ENCODE data around the gene SEL1L3.

The SEL1L3 gene

DNA sequence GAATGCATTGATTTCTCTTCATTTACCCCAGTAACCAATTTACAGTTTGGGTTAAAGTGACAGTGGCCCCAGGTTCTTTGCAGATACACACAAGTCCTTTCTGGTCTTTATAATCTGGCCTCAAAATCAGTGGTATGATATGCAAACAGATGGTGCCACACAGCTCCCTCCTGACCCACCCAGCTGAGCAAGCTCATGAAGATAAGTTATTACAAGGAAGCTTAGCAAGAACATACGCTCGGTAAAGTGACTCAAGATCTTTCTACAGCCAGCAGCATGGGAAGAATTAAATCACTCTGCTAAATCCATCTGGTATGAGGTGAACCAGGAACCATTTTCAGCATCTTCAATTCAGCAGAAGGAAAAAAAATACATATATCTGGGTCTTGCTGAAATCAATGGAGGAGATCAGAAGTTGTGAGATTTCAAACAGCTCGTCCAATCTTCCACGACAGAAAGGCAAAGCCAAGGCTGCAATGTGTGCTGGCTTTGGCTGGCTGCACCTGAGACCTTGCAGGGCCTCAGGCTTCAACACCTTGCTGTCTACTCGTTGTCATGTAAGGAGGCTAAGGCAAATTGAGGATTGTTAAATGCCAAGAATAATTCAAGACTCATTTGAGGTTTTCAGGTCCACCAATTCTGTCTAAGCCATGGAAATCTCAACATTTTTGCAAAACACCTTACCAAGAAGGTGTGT, 28.2 kb downstream of the SEL1L3 start:
- DNase-seq (no peak), ATAC-seq (replicated peaks) (no peak)
- Mint-ChIP-seq H3K27ac (no peak overlapping the region), H3K4me3 (no peak overlapping the region), H3K9me3 (no peaks in the 10 kb centered on the region), H3K27me3 (no peaks in the 10 kb centered on the region), H3K36me3 (ENCODE audit: insufficient read depth) (peaks cover 13% of the 10 kb centered on the region), H3K4me1 (ENCODE audit: low read depth in 2 of 2) (peaks cover 26 to 70% of the 10 kb centered on the region in 2 donors)

DNA sequence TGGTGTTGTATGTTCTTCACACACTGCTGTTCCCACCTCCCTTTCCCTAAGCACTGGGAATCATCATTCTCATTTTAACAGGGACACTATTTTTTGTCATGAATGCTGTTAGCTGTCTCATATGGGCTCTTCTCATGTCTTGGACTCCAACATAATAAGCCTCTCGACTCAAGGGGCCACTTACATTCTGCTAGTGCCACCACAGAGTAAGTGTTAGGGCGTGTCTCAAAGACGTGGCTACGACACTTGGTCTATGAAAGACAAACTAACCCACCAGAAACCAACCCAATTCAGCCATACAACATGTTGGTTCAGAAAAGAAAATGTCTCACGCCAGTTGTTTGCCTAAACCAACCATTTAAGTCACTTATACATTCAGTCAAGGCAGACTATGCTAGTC, 32.2 kb downstream of the SEL1L3 start:
- Mint-ChIP-seq H3K4me1 (ENCODE audit: low read depth in 2 of 2) (peaks cover 18 to 46% of the 10 kb centered on the region in 2 donors), H3K27me3 (no peaks in the 10 kb centered on the region), H3K4me3 (peak overlapping the region in 1 of 2 donors; percentile 2), H3K36me3 (ENCODE audit: insufficient read depth) (peaks cover 28% of the 10 kb centered on the region), H3K27ac (peak overlapping the region in 1 of 2 donors; percentile 51), H3K9me3 (no peaks in the 10 kb centered on the region)
- DNase-seq (no peak), ATAC-seq (replicated peaks) (peak; percentile 41)

DNA sequence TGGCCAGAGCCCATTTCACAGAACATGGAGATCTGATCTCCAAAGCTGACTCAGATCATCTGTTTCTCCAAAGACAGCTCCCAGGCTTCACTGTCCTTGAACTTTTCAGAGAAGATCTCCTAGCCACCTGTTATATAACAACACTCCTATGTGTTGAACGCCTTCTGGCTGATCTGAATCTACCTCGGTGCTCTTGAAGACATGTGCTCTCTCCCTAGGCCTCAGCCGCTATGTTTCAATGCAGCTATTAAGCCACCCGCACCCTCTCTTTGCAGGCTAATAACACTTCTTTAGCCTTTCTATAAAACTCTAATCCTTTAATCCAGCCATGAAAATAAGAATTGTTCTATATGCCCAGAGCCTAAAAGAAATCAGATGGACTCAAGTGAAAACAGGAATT, 34.9 kb downstream of the SEL1L3 start:
- peaks cover 28% of the 10 kb centered on the region for H3K36me3 Mint-ChIP-seq (ENCODE audit: insufficient read depth)
- no peaks in the 10 kb centered on the region for H3K9me3 Mint-ChIP-seq
- DNase-seq (no peak), ATAC-seq (replicated peaks) (no peak)
- peaks cover 12 to 33% of the 10 kb centered on the region in 2 donors for H3K4me1 Mint-ChIP-seq (ENCODE audit: low read depth in 2 of 2)
- H3K27ac Mint-ChIP-seq, result peak overlapping the region in 1 of 2 donors; percentile 30
- no peaks in the 10 kb centered on the region for H3K27me3 Mint-ChIP-seq
- H3K4me3 Mint-ChIP-seq, result no peak overlapping the region

DNA sequence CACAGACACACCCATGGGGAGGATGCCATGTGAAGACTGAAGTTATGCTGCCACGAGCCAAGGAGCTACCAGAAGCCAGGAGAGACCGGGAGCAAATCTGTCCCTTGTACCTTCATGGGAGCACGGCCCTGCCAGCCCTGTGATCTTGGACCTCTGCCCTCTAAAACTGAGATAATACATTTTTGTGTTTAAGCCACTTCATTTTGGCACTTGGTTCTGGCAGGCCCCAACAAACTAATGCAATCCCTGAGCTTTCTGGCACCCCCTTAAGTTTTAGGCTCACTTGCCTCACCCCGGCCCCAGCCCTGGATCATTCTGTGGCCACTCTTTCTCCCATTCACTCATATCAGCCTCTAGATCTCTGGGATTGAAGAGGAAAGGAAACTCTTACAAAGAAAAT, 35.4 kb downstream of the SEL1L3 start:
- peaks cover 31% of the 10 kb centered on the region for H3K36me3 Mint-ChIP-seq (ENCODE audit: insufficient read depth)
- H3K9me3 Mint-ChIP-seq, result no peaks in the 10 kb centered on the region
- no peak overlapping the region for H3K27ac Mint-ChIP-seq
- no peak overlapping the region for H3K4me3 Mint-ChIP-seq
- no peak for ATAC-seq (replicated peaks)
- DNase-seq, result no peak
- H3K27me3 Mint-ChIP-seq, result no peaks in the 10 kb centered on the region
- H3K4me1 Mint-ChIP-seq (ENCODE audit: low read depth in 2 of 2), result peaks cover 12 to 33% of the 10 kb centered on the region in 2 donors

DNA sequence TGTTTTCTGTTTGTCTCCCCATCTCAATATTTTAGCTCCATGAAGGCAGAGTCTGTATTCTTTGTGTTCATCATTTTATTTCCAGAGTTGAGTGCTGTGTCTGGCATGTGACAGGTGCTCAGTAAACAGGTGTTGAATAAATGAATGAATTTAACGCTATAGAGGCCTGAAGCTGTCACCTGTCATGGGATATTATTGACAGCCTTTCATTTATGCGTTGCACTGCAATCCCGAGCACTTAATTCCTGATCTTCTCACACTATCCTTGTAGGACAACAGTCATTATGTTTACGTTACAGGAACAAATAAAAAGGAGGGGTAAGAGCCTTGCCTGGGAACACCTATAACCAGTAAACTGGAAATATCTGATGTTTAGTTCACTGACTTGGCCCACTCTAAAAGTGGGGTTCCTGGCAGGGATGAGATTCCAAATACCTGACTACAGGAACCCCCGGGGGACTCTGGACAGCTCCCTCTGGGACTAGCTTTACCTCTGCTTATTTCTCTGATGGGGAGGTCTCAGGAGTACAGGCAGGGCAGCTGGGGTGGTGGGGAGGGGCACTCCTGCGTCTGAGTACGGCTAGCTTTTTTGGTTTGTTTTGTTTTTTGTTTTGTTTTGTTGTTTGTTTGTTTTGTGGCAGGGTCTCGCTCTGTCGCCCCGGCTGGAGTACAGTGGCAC, 36.6 kb downstream of the SEL1L3 start:
- H3K27ac Mint-ChIP-seq, result peak overlapping the region in 1 of 2 donors; percentile 88
- no peaks in the 10 kb centered on the region for H3K9me3 Mint-ChIP-seq
- no peaks in the 10 kb centered on the region for H3K27me3 Mint-ChIP-seq
- no peak overlapping the region for H3K4me3 Mint-ChIP-seq
- H3K36me3 Mint-ChIP-seq (ENCODE audit: insufficient read depth), result peaks cover 26% of the 10 kb centered on the region
- DNase-seq, result no peak
- H3K4me1 Mint-ChIP-seq (ENCODE audit: low read depth in 2 of 2), result peaks cover 10 to 26% of the 10 kb centered on the region in 2 donors
- no peak for ATAC-seq (replicated peaks)

DNA sequence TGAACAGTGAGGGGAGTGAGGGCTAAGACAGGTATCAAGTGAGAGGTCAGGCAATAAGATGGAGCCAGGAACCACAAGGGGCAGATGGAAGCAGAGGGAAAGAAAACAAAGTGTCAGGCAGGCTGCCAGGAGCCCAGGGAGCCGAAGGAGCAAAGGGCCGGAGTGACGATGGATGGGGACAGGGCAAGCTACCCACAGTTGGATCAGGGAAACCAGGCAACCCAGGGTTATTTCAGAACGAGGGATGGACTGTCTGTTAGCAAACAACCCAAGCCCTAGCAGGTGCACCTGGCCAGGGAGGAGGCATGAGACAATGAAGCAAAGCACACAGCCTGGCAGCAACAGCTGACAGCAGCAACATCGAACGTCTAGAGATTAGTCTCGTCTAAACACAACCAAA, 39.2 kb downstream of the SEL1L3 start:
- peaks cover 2 to 11% of the 10 kb centered on the region in 2 donors for H3K4me1 Mint-ChIP-seq (ENCODE audit: low read depth in 2 of 2)
- DNase-seq (no peak), ATAC-seq (replicated peaks) (no peak)
- H3K36me3 Mint-ChIP-seq (ENCODE audit: insufficient read depth), result peaks cover 16% of the 10 kb centered on the region
- no peaks in the 10 kb centered on the region for H3K9me3 Mint-ChIP-seq
- H3K27ac Mint-ChIP-seq, result no peak overlapping the region
- no peak overlapping the region for H3K4me3 Mint-ChIP-seq
- no peaks in the 10 kb centered on the region for H3K27me3 Mint-ChIP-seq

DNA sequence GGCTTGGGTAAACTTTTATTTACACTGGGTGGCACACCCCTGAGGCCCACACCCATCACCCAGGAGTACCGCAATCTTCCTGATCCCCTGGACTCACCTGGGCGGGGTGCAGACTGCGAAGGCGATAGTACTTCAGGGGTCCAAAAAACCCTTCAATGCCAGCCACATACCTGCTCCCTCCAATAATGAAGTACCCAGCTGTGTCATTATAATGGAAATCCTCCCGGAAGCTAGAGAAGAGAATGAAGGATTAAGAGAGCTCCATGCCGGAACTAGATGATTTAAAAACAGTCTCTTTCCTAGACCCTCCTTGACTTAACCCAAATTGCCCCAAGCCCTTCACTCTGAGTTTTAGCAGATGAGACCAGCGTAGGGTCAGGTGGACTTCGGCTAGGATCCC, 40.9 kb downstream of the SEL1L3 start:
- no peaks in the 10 kb centered on the region for H3K9me3 Mint-ChIP-seq
- DNase-seq, result no peak
- ATAC-seq (replicated peaks), result no peak
- no peak overlapping the region for H3K27ac Mint-ChIP-seq
- peaks cover 22% of the 10 kb centered on the region for H3K36me3 Mint-ChIP-seq (ENCODE audit: insufficient read depth)
- peaks cover 2 to 11% of the 10 kb centered on the region in 2 donors for H3K4me1 Mint-ChIP-seq (ENCODE audit: low read depth in 2 of 2)
- no peak overlapping the region for H3K4me3 Mint-ChIP-seq
- H3K27me3 Mint-ChIP-seq, result no peaks in the 10 kb centered on the region

DNA sequence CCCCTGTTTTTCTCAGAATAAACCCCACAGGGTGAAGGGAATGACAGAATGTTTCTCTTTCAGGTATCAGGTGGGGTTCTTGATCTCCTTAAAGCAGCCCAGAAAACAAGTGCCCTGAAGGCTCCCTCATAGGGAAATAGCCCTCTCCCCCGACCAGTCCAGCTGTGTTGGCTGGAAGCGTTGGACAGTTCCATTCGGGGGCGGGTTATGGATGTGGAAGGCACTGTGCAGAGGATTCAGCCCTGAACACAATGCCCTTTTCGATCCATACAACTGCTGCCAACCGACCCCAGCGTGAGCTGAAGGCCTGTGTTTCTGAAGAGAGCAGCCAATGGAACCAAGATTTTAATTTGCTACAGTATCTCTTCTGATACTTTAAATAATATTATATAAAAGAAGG, 41.5 kb downstream of the SEL1L3 start:
- H3K36me3 Mint-ChIP-seq (ENCODE audit: insufficient read depth), result peaks cover 26% of the 10 kb centered on the region
- no peak overlapping the region for H3K27ac Mint-ChIP-seq
- H3K27me3 Mint-ChIP-seq, result no peaks in the 10 kb centered on the region
- peaks cover 2 to 11% of the 10 kb centered on the region in 2 donors for H3K4me1 Mint-ChIP-seq (ENCODE audit: low read depth in 2 of 2)
- ATAC-seq (replicated peaks) (no peak), DNase-seq (no peak)
- no peaks in the 10 kb centered on the region for H3K9me3 Mint-ChIP-seq
- no peak overlapping the region for H3K4me3 Mint-ChIP-seq

DNA sequence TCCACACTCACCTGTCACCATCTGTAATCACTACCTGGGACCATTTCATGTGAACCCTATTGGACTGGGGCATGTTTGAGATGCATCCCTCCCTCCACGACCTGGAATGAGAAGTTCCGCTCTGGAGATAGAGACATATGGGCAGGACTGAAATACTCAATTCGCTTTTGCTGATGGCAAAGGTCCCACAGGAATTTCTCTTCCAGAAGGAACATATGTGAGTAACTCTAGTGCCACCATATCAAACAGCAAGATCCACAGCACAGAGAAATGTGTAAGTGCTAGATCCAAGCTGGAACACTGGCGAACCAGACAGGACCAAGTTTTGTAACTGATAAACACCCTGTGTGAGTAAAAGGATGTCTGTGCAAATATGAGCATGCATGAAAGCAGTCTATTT, 43.9 kb downstream of the SEL1L3 start:
- Mint-ChIP-seq H3K4me1 (ENCODE audit: low read depth in 2 of 2) (peaks cover 3 to 7% of the 10 kb centered on the region in 2 donors), H3K9me3 (no peaks in the 10 kb centered on the region), H3K36me3 (ENCODE audit: insufficient read depth) (peaks cover 29% of the 10 kb centered on the region), H3K27ac (no peak overlapping the region), H3K27me3 (no peaks in the 10 kb centered on the region), H3K4me3 (no peak overlapping the region)
- DNase-seq (no peak), ATAC-seq (replicated peaks) (no peak)

DNA sequence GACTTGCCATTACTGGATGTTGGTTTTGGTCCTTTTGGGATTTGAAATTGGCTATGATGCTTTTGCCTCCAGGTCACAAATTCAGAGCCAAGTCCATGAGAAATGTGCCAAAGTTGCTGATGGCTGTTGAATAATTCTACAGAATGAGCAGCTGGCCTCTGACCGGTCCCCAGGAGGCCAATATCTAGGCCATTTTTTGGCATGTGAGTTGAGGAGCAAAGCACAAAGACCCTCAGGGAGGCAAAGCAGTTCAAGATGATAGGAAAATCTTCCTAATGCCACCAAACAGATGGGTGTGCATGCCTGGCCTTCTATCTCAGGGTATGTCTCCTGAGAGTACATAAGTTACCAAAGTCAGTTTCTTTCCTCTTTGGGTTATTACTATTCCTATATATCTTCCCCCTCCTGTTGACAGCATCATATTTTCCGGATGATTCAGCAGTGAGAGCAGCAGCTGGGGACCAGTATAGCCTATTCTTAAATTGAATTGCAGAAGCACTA, 44.4 kb downstream of the SEL1L3 start:
- no peak for ATAC-seq (replicated peaks)

DNA sequence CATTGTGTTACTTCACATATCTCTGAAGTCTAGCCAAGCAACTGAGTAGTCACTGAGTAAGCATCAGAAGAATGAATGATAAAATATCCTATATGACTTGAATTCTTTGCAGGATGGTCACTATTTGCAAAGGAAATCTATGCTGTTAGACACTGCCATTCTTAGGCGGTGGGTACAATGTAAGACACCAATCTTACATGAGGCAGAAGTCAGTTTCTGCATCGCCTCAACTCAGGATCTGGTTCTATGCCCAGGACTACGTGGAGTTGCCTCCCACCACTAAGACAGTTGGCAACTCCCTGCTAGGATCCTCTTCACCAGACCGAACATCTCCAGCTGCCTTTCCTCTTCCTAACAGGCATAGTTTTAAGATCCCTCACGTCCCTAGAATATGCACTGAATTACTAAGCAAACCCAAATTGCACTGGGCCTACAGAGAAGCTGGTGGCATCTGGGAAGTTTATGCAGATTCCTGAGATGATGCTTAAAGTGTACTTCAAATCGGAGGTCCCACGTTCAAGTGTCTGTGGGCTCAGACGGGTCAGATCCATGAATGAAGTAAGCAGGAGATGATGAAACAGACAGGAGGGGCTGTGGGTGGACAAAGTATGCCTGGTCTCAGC, 45.6 kb downstream of the SEL1L3 start:
- Mint-ChIP-seq H3K9me3 (no peaks in the 10 kb centered on the region), H3K4me1 (ENCODE audit: low read depth in 2 of 2) (peaks cover 0 to 1% of the 10 kb centered on the region in 2 donors), H3K27me3 (no peaks in the 10 kb centered on the region), H3K27ac (peak overlapping the region in 1 of 2 donors; percentile 32), H3K36me3 (ENCODE audit: insufficient read depth) (peaks cover 32% of the 10 kb centered on the region), H3K4me3 (no peak overlapping the region)
- DNase-seq, result no peak
- no peak for ATAC-seq (replicated peaks)

More for the DNA sequence above, 44.4 kb downstream of the SEL1L3 start:
- no peak overlapping the region for H3K27ac Mint-ChIP-seq
- DNase-seq, result no peak
- H3K36me3 Mint-ChIP-seq (ENCODE audit: insufficient read depth), result peaks cover 32% of the 10 kb centered on the region
- H3K9me3 Mint-ChIP-seq, result no peaks in the 10 kb centered on the region
- H3K4me3 Mint-ChIP-seq, result no peak overlapping the region
- peaks cover 1 to 7% of the 10 kb centered on the region in 2 donors for H3K4me1 Mint-ChIP-seq (ENCODE audit: low read depth in 2 of 2)
- H3K27me3 Mint-ChIP-seq, result no peaks in the 10 kb centered on the region

DNA sequence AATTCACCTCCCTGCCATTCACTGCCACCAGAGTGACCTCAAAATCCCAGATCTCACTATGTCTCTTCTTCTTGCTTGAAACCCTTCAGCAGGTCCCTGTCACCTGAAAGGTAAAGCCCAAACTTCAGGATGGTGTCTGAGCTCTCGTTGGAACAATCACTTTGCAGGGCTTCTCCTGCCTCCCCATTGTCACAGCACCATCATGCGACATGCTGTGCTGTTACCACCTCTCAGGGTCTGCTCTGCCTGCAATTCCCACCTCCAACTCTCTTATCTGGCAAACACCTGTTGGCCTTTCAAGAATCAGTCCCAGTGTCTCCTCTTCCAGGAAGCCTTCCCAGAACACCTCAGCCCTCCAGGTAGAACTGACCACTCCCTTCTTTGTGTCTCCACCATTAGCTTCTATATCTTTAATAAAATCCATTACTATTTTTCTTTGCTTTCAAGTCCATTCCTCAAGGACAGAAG, 46.2 kb downstream of the SEL1L3 start:
- DNase-seq, result no peak
- Mint-ChIP-seq H3K36me3 (ENCODE audit: insufficient read depth) (peaks cover 37% of the 10 kb centered on the region), H3K4me3 (no peak overlapping the region), H3K4me1 (ENCODE audit: low read depth in 2 of 2) (peaks cover 0 to 1% of the 10 kb centered on the region in 2 donors), H3K27me3 (no peaks in the 10 kb centered on the region), H3K9me3 (no peaks in the 10 kb centered on the region), H3K27ac (peak overlapping the region; percentile 32 to 57)
- no peak for ATAC-seq (replicated peaks)

DNA sequence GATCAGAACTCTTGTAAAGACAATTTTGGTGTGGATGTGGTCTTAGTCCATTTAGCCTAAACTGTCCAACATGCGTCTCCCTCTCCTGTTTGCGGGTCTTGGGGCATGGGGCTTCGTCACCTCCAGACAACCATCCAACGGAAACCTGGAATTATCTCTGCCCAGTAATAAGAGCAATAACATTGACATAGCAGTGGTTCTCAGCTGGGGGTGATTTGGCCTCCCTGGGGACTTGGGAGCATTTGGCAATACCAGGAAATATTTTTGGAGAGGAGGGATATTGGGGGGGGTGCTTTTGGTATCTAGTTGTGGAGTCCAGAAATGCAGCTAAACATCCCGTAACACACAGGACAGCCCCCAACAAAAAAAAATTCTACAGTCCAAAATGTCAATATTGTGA, 47.2 kb downstream of the SEL1L3 start:
- Mint-ChIP-seq H3K4me1 (ENCODE audit: low read depth in 2 of 2) (peaks cover 0 to 1% of the 10 kb centered on the region in 2 donors), H3K9me3 (no peaks in the 10 kb centered on the region), H3K36me3 (ENCODE audit: insufficient read depth) (peaks cover 45% of the 10 kb centered on the region), H3K27me3 (no peaks in the 10 kb centered on the region), H3K4me3 (no peak overlapping the region), H3K27ac (peak overlapping the region in 1 of 2 donors; percentile 41)
- DNase-seq, result no peak
- ATAC-seq (replicated peaks), result no peak

Measured in effector memory CD8-positive, alpha-beta T cell (primary cell).